Kidney (tissue), 14 donors: ENCODE results near the gene HSPB7. TPM values are rescaled to one million over a fixed set of nuclear protein-coding genes. Genes with fewer than 3 reads are reported as not detected.
"Not testable (repeated sequence)": the region's sequence is repeated elsewhere in the genome, so short reads cannot be mapped to it uniquely, and the experiment has no call there.

Experiments used
- DNase-seq, 5 donors: peaks; one replicate each; pipeline ENCODE4 v3.0.0-alpha.2; 2013 to 2020
- FAIRE-seq: peaks from 2 replicates; lab custom pipeline; 2012; peaks lifted over from hg19 to GRCh38; lab: Jason Lieb, UNC
- H3K27ac ChIP-seq, 2 donors: one replicate each; pipeline ENCODE4 v1.7.0; 2013; ENCODE audit warnings: low read depth in 2 of 2, low read length in 2 of 2, inconsistent platforms in 1 of 2
- H3K27me3 ChIP-seq: one replicate; pipeline ENCODE4 v1.7.1; 2013; ENCODE audit warnings: low read length, inconsistent platforms; ENCODE audit not compliant: control insufficient read depth, insufficient read depth
- H3K36me3 ChIP-seq, 3 donors: one replicate each; pipeline versions ENCODE4 v1.7.0 to v1.7.1; 2013; ENCODE audit warnings: low read length in 3 of 3, control low read depth in 1 of 3, inconsistent platforms in 1 of 3; ENCODE audit not compliant: insufficient read depth in 3 of 3, control insufficient read depth in 2 of 3
- H3K4me1 ChIP-seq, 3 donors: one replicate each; pipeline versions ENCODE4 v1.7.0 to v1.7.1; 2013; ENCODE audit warnings: low read length in 3 of 3, inconsistent platforms in 1 of 3, low read depth in 1 of 3; ENCODE audit not compliant: control insufficient read depth in 2 of 3, insufficient read depth in 2 of 3
- H3K4me3 ChIP-seq, 3 donors: one replicate each; pipeline versions ENCODE4 v1.7.0 to v1.8.1; 2013; ENCODE audit warnings: low read length in 3 of 3, control low read depth in 1 of 3, inconsistent platforms in 1 of 3
- H3K9ac ChIP-seq, 3 donors: one replicate each; pipeline versions ENCODE4 v1.7.0 to v1.7.1; 2013; ENCODE audit warnings: low read length in 3 of 3, control low read depth in 1 of 3, inconsistent platforms in 1 of 3
- H3K9me3 ChIP-seq, 3 donors: one replicate each; pipeline versions ENCODE4 v1.7.0 to v1.7.1; 2013; ENCODE audit warnings: low read length in 3 of 3, control low read depth in 1 of 3, inconsistent platforms in 1 of 3; ENCODE audit not compliant: control insufficient read depth in 2 of 3, insufficient read depth in 1 of 3
- CTCF ChIP-seq: IDR thresholded peaks from 3 replicates; pipeline ENCODE4 v1.5.1; 2012; ENCODE audit warnings: mild to moderate bottlenecking, moderate library complexity, borderline replicate concordance; ENCODE audit not compliant: insufficient read depth; ENCODE audit errors: extremely low read depth
- intact Hi-C: fragments of 100-400 bp; cut with DNase I; formaldehyde crosslinking; loops from one replicate; pipeline ENCODE4 v1.11.1; 2022
- polyA plus RNA-seq: library from polyadenylated mRNA; stranded (reverse); fragments of 350-450 nt; fragmentation: Illumina TruSeq; extraction: RNeasy Lipid Tissue Mini Kit (QIAGEN cat#74804); gene quantifications from one replicate; pipeline ENCODE4 v1.2.3, GENCODE V29; 2014; ENCODE audit warnings: low read depth, low replicate concordance; ENCODE audit not compliant: insufficient read depth
- total RNA-seq: library from RNA; stranded (reverse); fragmentation: NEBNext Ultra II Directional; extraction: Animal tissue kit (Norgen Biotek cat#: 25700); gene quantifications from one replicate; pipeline ENCODE4 v1.2.1, GENCODE V29; 2021
- donor health status: control.
- donor health status: control.
- donor health status: control.
- donor health status: control.
- donor health status: control.
- donor health status: DM: yes; HTN: yes; CAD: no.
- donor health status: Normal renal cell carcinoma (clear cell type).

The HSPB7 gene
- total and polyA plus RNA-seq, 2 donors from 2014 or later = 17.0 to 29.1 TPM

DNA sequence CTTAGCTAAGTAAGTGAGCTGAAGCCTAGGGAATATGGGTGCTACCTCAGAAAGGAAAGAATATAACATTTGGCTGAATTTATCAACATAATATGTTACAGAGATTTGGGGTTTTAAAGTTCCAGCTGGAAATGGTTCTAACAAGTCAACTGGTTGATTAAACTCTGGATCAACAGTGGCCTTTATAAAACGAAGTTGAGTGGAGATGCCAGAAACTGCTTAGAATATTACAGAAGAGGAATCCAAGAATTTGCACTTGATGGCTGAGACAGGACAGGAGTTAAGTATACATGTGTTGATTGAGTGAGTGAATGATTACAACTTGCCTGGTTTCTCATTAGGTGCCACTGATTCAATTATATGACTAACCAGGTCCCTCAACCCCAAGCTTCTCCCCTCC, 34.6 kb downstream of the HSPB7 start:
- intact Hi-C loops = no loop called here
- Histone ChIP-seq H3K4me1 (no peaks in the 10 kb centered on the region), H3K36me3 (no peaks in the 10 kb centered on the region), H3K27ac (no peak overlapping the region), H3K9me3 (no peaks in the 10 kb centered on the region), H3K9ac (no peak overlapping the region), H3K4me3 (no peak overlapping the region), H3K27me3 (no peaks in the 10 kb centered on the region)
- no peak for FAIRE-seq
- no peak for DNase-seq
- no peak for TF ChIP-seq CTCF

DNA sequence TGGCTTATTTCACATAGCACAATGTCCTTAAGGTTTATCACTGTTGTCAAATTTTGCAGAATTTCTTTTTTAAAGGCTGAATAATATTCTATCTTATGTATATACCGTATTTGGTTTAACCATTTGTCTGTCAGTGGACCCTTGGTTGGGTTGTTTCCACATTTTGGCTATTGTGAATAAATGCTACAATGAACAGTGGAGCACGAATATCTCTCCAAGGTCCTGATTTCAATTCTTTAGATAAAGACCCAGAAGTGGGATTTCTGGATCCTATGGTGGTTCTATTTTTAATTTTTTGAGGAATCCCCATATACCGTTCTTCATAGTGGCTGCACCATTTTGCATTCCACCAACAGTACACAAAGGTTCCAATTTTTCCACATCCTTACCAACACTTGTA, 36.2 kb downstream of the HSPB7 start:
- Histone ChIP-seq H3K36me3 (no peaks in the 10 kb centered on the region), H3K9ac (no peak overlapping the region), H3K4me3 (no peak overlapping the region), H3K27me3 (no peaks in the 10 kb centered on the region), H3K27ac (no peak overlapping the region), H3K4me1 (no peaks in the 10 kb centered on the region), H3K9me3 (no peaks in the 10 kb centered on the region)
- FAIRE-seq (no peak), DNase-seq (no peak)
- intact Hi-C loops = no loop called here
- no peak for TF ChIP-seq CTCF

DNA sequence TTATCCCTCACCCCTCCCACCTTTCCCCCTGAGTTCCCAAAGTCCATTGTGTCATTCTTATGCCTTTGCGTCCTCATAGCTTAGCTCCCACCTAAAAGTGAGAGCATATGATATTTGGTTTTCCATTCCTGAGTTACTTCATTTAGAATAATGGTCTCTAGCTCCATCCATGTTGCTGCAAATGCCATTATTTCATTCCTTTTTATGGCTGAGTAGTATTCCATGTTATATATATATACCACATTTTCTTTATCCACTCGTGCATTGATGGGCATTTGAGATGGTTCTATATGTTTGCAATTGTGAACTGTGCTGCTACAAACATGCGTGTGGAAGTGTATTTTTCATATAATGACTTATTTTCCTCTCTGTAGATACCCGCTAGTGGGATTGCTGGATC, 39.9 kb downstream of the HSPB7 start:
- H3K9me3 ChIP-seq, H3K27ac ChIP-seq, H3K9ac ChIP-seq, H3K27me3 ChIP-seq, H3K4me1 ChIP-seq, H3K4me3 ChIP-seq, intact Hi-C loops, FAIRE-seq, H3K36me3 ChIP-seq, DNase-seq: not testable (repeated sequence)

DNA sequence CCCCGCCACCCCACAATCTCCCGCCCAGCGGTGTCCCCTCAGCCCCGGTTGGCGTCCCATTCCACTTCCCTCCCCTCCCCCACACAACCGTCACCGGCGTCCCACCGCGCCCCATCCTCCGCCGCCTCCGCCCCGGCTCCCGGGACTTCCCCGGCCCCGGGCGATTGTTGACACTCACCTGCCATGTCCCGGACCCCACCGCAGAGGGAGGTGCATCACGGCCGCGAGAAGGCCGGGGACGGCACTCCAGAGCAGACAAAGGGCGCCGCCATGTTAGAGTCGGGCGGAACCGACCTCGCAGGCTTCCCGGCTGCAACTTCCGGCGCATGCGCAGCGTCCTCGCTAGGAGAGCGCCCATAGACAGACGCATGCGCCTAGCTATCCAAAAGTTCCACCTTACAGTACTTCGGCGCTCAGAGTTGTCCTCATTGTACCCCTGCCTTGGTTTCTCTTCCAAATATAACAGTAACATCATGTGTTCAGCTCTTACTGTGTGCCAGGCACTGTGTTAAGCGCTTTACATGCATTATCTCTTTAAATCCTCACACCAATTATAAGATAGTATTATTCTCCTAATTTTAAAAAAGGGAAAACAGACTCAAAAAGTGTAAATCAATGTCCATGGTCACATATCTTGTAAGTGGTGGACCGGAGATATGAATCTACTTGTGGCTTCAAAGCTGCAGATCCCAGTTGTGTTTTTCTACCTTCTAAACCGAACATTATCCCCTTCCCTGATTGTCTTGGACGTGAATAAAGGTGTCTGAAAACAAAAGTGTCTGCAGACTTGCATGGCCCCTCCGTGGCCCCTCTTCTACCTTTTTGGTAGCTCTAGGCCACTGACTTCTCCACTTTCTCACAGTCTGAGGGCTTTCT, 41.8 kb downstream of the HSPB7 start, which contains the start of gene ZBTB17:
Gene ZBTB17, minus strand, starts transcription at position 297 of the 876 bp plus-strand sequence. CDS start 27,606 bp downstream, outside the sequence.
- peak within 1 kb of the TSS; percentile 68 to 78 (median 72) for H3K4me3 ChIP-seq
- no peak for TF ChIP-seq CTCF
- FAIRE-seq = no peak
- peak within 1 kb of the TSS; percentile 14 to 71 (median 28) for H3K9ac ChIP-seq
- peaks cover 0 to 7% (median 0%) of the 10 kb centered on the region in 3 donors for H3K4me1 ChIP-seq
- peak; percentile 94 to 98 (median 97) for DNase-seq
- H3K27ac ChIP-seq = peak within 1 kb of the TSS; percentile 25 to 43
- intact Hi-C loops = no loop called here
- H3K27me3 ChIP-seq = no peaks in the 10 kb centered on the region
- no peaks in the 10 kb centered on the region for H3K9me3 ChIP-seq
- H3K36me3 ChIP-seq = peaks cover 0 to 9% (median 3%) of the 10 kb centered on the region in 3 donors
